Skeletal muscle tissue (tissue), 4 donors: ENCODE data around the gene EEA1. TPM values are rescaled to one million over a fixed set of nuclear protein-coding genes. Genes with fewer than 3 reads are reported as not detected.

Source experiments
- H3K27ac ChIP-seq: one replicate; pipeline ENCODE4 v1.7.0; 2013; ENCODE audit warnings: mild to moderate bottlenecking, low read depth, low read length, inconsistent platforms
- H3K27me3 ChIP-seq, 3 donors: one replicate each; pipeline ENCODE4 v1.7.0; 2013; ENCODE audit warnings: low read length in 3 of 3; ENCODE audit not compliant: control insufficient read depth in 3 of 3, insufficient read depth in 3 of 3
- H3K36me3 ChIP-seq, 3 donors: one replicate each; pipeline ENCODE4 v1.7.0; 2013; ENCODE audit warnings: low read length in 3 of 3; ENCODE audit not compliant: control insufficient read depth in 3 of 3, insufficient read depth in 3 of 3
- H3K4me1 ChIP-seq, 3 donors: one replicate each; pipeline ENCODE4 v1.7.0; 2013; ENCODE audit warnings: low read length in 3 of 3, mild to moderate bottlenecking in 3 of 3; ENCODE audit not compliant: control insufficient read depth in 3 of 3, insufficient read depth in 3 of 3
- H3K4me3 ChIP-seq, 3 donors: one replicate each; pipeline ENCODE4 v1.7.0; 2013; ENCODE audit warnings: low read length in 3 of 3
- H3K9ac ChIP-seq, 3 donors: one replicate each; pipeline ENCODE4 v1.7.0; 2013; ENCODE audit warnings: low read length in 3 of 3, mild to moderate bottlenecking in 3 of 3, moderate library complexity in 2 of 3, low read depth in 1 of 3
- H3K9me3 ChIP-seq, 3 donors: one replicate each; pipeline ENCODE4 v1.7.0; 2013; ENCODE audit warnings: low read length in 3 of 3; ENCODE audit not compliant: control insufficient read depth in 3 of 3
- total RNA-seq: library from RNA; depleted of rRNA; stranded (reverse); fragments of >200 nt; gene quantifications from one replicate; pipeline ENCODE4 v1.2.3, GENCODE V29; 2014
- donor health status: Osteomylitis.

EEA1 gene
- total RNA-seq, 1 donor from 2014 or later, result 9.4 TPM

DNA sequence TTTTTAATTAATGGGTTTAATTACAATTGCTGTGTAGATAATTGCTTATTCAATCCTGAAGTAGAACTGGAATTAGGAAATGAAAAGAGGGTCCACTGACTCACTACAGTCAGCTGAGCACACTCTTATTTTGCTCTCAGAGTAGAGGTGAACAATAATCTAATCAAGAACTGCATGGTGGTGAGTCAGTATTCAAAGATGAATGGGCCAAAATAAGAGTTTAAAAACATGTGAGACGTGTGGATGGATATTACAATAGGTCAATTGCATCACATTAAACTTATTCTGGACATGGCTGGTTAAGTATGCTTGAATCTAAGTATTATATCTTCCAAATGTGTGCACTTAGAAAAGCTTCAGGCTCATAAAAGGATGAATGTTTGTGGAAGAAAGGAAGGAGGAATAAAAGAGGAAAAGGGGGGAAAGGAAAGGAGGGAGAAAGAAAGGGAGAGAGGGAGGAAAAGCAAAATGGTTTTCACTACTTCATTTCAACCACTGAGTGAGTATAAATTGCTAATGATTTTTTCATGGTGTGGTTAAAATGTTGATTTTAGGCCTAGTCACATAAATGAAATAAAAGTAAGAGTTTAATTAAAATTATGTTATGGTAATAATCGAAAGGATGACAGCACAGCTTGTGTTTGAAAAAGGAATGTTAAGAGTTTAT lies 27.0 kb upstream of the EEA1 start:
- Histone ChIP-seq H3K27me3 (no peaks in the 10 kb centered on the region), H3K4me1 (no peaks in the 10 kb centered on the region), H3K27ac (no peak overlapping the region), H3K36me3 (no peaks in the 10 kb centered on the region), H3K9ac (no peak overlapping the region), H3K9me3 (peaks cover 0 to 5% (median 4%) of the 10 kb centered on the region in 3 donors), H3K4me3 (no peak overlapping the region)

DNA sequence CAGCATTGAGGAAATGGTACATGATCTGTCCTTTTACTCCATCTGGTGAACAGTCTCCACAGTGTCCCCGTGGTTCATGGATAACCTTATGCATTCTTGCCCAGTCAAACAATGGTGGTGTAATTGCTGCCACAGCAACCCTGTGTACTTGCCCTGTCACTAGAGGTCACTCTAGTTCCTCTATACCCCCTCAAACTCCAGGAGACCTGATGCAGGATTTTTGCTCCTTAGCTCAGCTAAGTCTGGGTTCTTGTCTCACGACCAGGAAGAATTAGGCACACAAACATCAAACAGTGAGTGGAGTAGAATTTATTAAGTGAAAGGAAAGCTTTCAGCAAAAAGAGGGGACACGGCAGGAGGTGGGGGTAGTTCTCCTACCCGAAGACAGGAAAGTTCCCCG lies 24.7 kb upstream of the EEA1 start:
- Histone ChIP-seq H3K9me3 (peaks cover 0 to 5% (median 4%) of the 10 kb centered on the region in 3 donors), H3K9ac (no peak overlapping the region), H3K4me3 (no peak overlapping the region), H3K4me1 (no peaks in the 10 kb centered on the region), H3K36me3 (no peaks in the 10 kb centered on the region), H3K27me3 (no peaks in the 10 kb centered on the region), H3K27ac (no peak overlapping the region)

DNA sequence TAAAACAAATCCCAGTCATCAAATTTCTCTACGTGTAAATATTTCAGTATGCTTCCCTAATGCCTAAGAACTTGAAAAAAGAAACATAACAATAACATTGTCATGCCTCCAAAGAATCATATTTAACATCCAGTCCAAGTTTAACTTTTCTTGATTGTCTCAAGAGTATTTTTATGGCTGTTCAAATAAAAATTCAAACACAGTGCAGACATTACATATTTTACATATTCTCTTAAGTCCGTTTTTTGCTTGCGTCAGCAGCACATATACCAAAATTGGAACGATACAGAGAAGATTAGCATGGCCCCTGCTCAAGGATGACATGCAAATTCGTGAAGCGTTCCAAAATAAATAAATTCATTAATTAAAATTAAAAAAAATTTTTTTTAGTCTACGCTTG lies 23.3 kb upstream of the EEA1 start:
- no peaks in the 10 kb centered on the region for H3K27me3 ChIP-seq
- H3K4me3 ChIP-seq, result no peak overlapping the region
- H3K4me1 ChIP-seq, result no peaks in the 10 kb centered on the region
- H3K27ac ChIP-seq, result no peak overlapping the region
- H3K9ac ChIP-seq, result no peak overlapping the region
- peaks cover 0 to 5% (median 4%) of the 10 kb centered on the region in 3 donors for H3K9me3 ChIP-seq
- H3K36me3 ChIP-seq, result no peaks in the 10 kb centered on the region

DNA sequence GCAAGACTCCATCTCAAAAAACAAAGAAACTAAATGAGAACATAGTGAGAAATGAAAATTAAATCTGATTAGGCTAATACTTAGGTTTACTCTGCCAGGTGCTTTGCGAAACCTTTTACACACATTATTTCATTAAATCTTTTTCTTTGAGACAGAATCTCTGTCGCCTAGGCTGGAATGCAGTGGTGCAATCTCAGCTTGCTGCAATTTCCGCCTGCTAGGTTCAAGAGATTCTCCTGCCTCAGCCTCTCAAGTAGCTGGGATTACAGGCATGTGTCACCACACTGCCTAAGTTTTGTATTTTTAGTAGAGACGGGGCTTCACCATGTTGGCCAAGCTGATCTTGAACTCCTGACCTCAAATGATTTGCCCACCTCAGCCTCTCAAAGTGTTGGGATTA lies 21.9 kb upstream of the EEA1 start:
- Histone ChIP-seq H3K27me3 (no peaks in the 10 kb centered on the region), H3K4me3 (no peak overlapping the region), H3K4me1 (no peaks in the 10 kb centered on the region), H3K27ac (no peak overlapping the region), H3K9me3 (peaks cover 0 to 5% (median 4%) of the 10 kb centered on the region in 3 donors), H3K9ac (no peak overlapping the region), H3K36me3 (no peaks in the 10 kb centered on the region)

DNA sequence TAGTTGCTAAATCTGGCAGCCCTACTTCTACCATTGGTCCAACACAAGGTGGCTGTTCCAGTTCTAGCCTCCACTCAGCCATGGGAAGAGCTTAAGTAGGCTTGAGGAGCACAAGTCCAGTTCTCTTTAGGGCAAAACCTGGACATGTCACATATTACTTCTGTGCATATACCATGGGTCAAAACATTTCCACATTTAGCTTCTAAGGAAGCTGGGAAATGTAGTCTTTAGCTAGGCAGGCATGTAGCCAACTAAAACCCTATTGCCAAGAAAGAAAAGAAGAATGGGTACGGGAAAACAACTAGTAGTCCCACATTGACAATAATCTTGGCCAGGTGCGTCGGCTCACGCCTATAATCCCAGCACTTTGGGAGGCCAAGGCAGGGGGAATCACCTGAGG lies 20.9 kb upstream of the EEA1 start:
- Histone ChIP-seq H3K4me3 (no peak overlapping the region), H3K4me1 (no peaks in the 10 kb centered on the region), H3K27ac (no peak overlapping the region), H3K9me3 (peaks cover 0 to 5% (median 4%) of the 10 kb centered on the region in 3 donors), H3K9ac (no peak overlapping the region), H3K36me3 (no peaks in the 10 kb centered on the region), H3K27me3 (no peaks in the 10 kb centered on the region)

DNA sequence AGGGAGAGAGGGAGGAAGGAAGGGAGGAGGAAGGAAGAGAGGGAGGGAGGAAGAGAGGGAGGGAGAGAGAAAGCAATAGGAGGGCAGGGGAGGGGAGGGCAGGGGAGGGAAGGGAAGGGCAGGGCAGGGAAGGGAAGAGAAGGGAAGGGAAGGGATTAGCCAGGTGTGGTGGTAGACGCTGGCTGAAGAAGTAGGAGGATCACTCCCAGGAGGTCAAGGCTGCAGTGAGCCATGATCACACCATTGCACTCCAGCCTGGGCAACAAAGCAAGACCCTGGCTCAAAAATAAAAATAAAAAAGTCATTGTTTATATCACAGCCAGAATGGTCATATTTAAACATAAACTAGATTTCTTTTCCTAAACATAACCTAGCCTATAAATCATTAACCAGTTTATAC lies 20.4 kb upstream of the EEA1 start:
- Histone ChIP-seq H3K27ac (no peak overlapping the region), H3K4me1 (no peaks in the 10 kb centered on the region), H3K9me3 (peaks cover 0 to 5% (median 4%) of the 10 kb centered on the region in 3 donors), H3K4me3 (no peak overlapping the region), H3K36me3 (no peaks in the 10 kb centered on the region), H3K27me3 (no peaks in the 10 kb centered on the region), H3K9ac (no peak overlapping the region)

DNA sequence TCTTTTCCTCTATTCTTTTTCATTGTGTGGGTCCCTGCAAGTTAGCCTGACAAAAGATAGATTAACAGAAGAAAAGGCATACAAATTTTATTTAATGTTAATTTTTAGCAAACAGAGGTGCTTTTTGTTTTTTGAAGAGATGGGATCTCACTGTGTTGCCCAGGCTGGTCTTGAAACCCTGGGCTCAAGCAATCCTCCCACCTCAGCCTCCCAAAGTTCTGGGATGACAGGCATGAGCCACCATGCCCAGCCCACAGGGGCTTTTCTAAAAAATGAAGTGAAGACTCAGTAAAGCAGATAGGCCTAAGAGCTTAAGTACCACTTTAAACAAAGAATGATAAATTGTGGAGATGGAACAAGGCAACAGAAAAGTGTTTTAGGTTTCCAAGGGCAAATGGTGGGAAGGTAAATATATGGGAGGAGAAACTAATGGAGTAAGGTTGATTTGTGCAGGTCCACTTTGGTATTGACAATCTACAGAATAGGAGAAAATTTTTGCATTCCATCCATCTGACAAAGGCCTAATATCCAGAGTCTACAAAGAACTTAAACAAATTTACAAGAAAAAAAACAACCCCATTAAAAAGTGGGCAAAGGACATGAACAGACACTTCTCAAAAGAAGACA lies 18.6 kb upstream of the EEA1 start:
- H3K27ac ChIP-seq, result no peak overlapping the region
- H3K9me3 ChIP-seq, result no peaks in the 10 kb centered on the region
- no peaks in the 10 kb centered on the region for H3K36me3 ChIP-seq
- H3K27me3 ChIP-seq, result no peaks in the 10 kb centered on the region
- no peak overlapping the region for H3K9ac ChIP-seq
- no peaks in the 10 kb centered on the region for H3K4me1 ChIP-seq
- H3K4me3 ChIP-seq, result no peak overlapping the region

DNA sequence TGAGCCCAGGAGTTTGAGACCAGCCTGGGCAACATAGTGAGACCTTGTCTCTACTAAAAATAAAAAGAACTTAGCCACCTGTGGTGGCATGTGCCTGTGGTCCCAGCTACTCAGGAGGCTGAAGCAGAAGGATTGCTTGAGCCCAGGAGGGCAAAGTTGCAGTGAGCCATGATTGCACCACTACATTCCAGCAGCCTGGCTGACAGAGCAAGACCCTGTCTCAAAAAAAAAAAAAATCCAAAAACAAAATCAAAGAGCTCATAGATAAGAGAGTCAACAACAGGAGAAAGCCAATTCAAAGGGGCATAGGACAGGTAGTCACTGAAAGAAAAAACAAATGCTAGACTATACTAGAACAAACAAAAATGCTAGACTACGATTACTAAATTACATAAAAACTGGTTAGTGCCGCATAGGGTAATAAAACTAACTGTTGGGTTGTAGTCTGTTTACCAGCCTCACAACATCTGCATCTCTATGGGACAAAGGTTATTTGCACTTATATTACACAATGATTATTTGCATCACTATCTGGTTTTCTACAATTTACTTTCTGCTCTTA lies 16.6 kb upstream of the EEA1 start:
- no peaks in the 10 kb centered on the region for H3K4me1 ChIP-seq
- H3K27ac ChIP-seq, result no peak overlapping the region
- H3K9ac ChIP-seq, result no peak overlapping the region
- no peaks in the 10 kb centered on the region for H3K36me3 ChIP-seq
- H3K27me3 ChIP-seq, result no peaks in the 10 kb centered on the region
- no peak overlapping the region for H3K4me3 ChIP-seq
- H3K9me3 ChIP-seq, result no peaks in the 10 kb centered on the region

DNA sequence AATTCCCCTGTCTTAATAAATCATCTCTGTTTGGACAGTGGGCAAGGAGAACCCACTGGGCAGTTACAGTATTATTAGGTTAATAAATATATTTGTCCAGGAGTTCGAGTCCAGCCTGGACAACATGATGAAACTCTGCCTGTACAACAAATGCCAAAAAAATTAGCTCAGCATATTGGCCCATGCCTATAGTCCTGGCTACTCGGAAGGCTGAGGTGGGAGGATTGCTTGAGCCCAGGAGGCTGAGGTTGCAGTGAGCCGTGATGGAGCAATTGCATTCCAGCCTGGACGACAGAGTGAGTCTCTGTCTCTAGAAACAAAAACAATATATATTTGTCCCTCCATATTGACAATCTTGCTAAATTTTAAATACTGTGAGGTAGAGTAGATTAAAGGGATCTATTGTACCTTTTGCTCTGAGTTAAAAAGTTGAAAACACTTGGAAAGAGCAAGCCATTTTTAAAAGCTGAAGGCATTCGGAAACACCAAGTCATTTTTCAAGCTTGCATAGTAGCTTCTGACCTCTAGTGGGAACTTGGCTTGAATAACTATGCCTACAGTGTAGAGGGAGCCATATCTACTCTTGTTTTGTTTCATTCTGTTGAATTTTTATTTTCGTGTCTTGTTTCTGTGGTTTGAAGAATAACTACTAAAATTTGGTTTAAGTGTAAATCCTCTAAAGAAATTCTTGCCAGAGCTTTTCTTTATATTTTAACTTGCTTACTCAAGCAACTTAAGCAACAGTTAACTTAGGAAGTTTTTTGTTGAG lies 14.6 kb upstream of the EEA1 start:
- no peak overlapping the region for H3K27ac ChIP-seq
- H3K9ac ChIP-seq, result no peak overlapping the region
- no peaks in the 10 kb centered on the region for H3K9me3 ChIP-seq
- no peaks in the 10 kb centered on the region for H3K27me3 ChIP-seq
- no peaks in the 10 kb centered on the region for H3K36me3 ChIP-seq
- H3K4me1 ChIP-seq, result no peaks in the 10 kb centered on the region
- H3K4me3 ChIP-seq, result no peak overlapping the region

DNA sequence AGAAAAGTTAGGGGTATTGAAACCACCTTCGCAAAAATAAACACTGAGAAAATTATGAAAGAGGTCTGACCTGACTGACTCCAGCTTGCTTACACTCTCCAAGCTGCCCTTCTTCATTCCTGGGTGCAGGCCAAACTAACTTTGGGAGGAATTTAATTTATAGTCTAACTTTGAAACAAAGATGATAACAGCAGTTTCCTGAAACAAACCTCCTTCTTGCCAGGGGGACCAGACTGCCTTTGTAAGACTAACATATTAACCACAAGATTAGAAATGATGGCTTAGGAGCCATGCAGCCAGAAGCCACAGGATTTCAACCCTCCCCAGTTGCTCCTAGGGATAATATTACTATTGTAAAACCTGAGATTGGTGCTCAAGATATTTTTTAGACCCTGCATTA lies 13.8 kb upstream of the EEA1 start:
- Histone ChIP-seq H3K4me1 (no peaks in the 10 kb centered on the region), H3K4me3 (no peak overlapping the region), H3K9ac (no peak overlapping the region), H3K9me3 (no peaks in the 10 kb centered on the region), H3K36me3 (no peaks in the 10 kb centered on the region), H3K27ac (no peak overlapping the region), H3K27me3 (no peaks in the 10 kb centered on the region)
